MM.1S (cell line): ENCODE measurements around the gene DAB1.

Experiments used
- DNase-seq: peaks from one replicate; pipeline ENCODE4 v3.0.0-alpha.2; 2015
- H2AFZ ChIP-seq: fragments of 300-600 bp; sonication (generic); 2 replicates; pipeline ENCODE4 v1.6.0; 2016; ENCODE audit warnings: antibody characterized with exemption, low read length
- H3F3A ChIP-seq: fragments of 300-600 bp; sonication (generic); 2 replicates; pipeline ENCODE4 v1.6.1; 2016; ENCODE audit warnings: mild to moderate bottlenecking, antibody characterized with exemption, low read length, moderate library complexity, mixed read lengths; ENCODE audit not compliant: insufficient read depth
- H3K27ac ChIP-seq: fragments of 300-600 bp; sonication (generic); 2 replicates; pipeline ENCODE4 v1.5.1; 2016; ENCODE audit warnings: mild to moderate bottlenecking, low read length
- H3K27me3 ChIP-seq: fragments of 300-600 bp; sonication (generic); replicated peaks from 2 replicates; pipeline ENCODE4 v1.6.0; 2016; ENCODE audit warnings: low read length; ENCODE audit not compliant: insufficient read depth
- H3K36me3 ChIP-seq: fragments of 300-600 bp; sonication (generic); replicated peaks from 2 replicates; pipeline ENCODE4 v1.6.1; 2016; ENCODE audit warnings: mild to moderate bottlenecking, low read length, mixed read lengths; ENCODE audit not compliant: insufficient read depth
- H3K4me1 ChIP-seq: fragments of 300-600 bp; sonication (generic); 2 replicates; pipeline ENCODE4 v1.6.1; 2016; ENCODE audit warnings: low read length, mixed read lengths
- H3K4me2 ChIP-seq: fragments of 300-600 bp; sonication (generic); 2 replicates; pipeline ENCODE4 v1.6.0; 2016; ENCODE audit warnings: low read depth, low read length
- H3K4me3 ChIP-seq: fragments of 300-600 bp; sonication (generic); 2 replicates; pipeline ENCODE4 v1.5.1; 2016; ENCODE audit warnings: low read length, mixed read lengths
- H3K79me2 ChIP-seq: fragments of 300-600 bp; sonication (generic); 2 replicates; pipeline ENCODE4 v1.6.1; 2016; ENCODE audit warnings: mixed run types, low read length, mixed read lengths
- H3K9ac ChIP-seq: fragments of 300-600 bp; sonication (generic); 2 replicates; pipeline ENCODE4 v1.6.1; 2016; ENCODE audit warnings: low read length, mixed read lengths
- H3K9me2 ChIP-seq: fragments of 300-600 bp; sonication (generic); replicated peaks from 2 replicates; pipeline ENCODE4 v1.6.1; 2016; ENCODE audit warnings: mild to moderate bottlenecking, low read length, mixed read lengths; ENCODE audit not compliant: insufficient read depth
- H3K9me3 ChIP-seq: fragments of 300-600 bp; sonication (generic); replicated peaks from 2 replicates; pipeline ENCODE4 v1.6.1; 2016; ENCODE audit warnings: mild to moderate bottlenecking, low read length, mixed read lengths; ENCODE audit not compliant: insufficient read depth
- H4K20me1 ChIP-seq: fragments of 300-600 bp; sonication (generic); 2 replicates; pipeline ENCODE4 v1.6.1; 2016; ENCODE audit warnings: mild to moderate bottlenecking, low read length, moderate library complexity, mixed read lengths; ENCODE audit not compliant: insufficient read depth
- CTCF ChIP-seq: fragments of 300-600 bp; sonication (generic); IDR thresholded peaks from 2 replicates; pipeline ENCODE4 v1.5.1; 2016; ENCODE audit warnings: antibody characterized with exemption, low read length, mixed read lengths
- EZH2 ChIP-seq: fragments of 300-600 bp; sonication (generic); optimal IDR thresholded peaks from 2 replicates; pipeline ENCODE3; 2017; ENCODE audit warnings: low read depth, mild to moderate bottlenecking, antibody characterized with exemption, low read length, mixed read lengths
- EZH2phosphoT487 ChIP-seq: fragments of 300-600 bp; sonication (generic); IDR thresholded peaks from 2 replicates; pipeline ENCODE4 v1.6.1; 2018; ENCODE audit warnings: antibody characterized with exemption, low read length

DAB1 gene

GRCh38 chr1:57254022-57254421 lies 169.8 kb downstream of the DAB1 start:
- DNase-seq: no peak
- no peaks in the 10 kb centered on the region for H3K4me1 ChIP-seq
- no peak overlapping the region for H3K27ac ChIP-seq

GRCh38 chr1:57252597-57253294 lies 171.1 kb downstream of the DAB1 start:
- Histone ChIP-seq H3K9ac (no peak overlapping the region), H2AFZ (no peak overlapping the region), H3K27ac (no peak overlapping the region), H3F3A (no peaks in the 10 kb centered on the region), H3K4me3 (no peak overlapping the region), H3K9me3 (no peaks in the 10 kb centered on the region), H3K4me1 (no peaks in the 10 kb centered on the region), H4K20me1 (no peaks in the 10 kb centered on the region), H3K9me2 (no peaks in the 10 kb centered on the region), H3K36me3 (no peaks in the 10 kb centered on the region), H3K4me2 (no peak overlapping the region), H3K79me2 (no peaks in the 10 kb centered on the region), H3K27me3 (no peaks in the 10 kb centered on the region)
- DNase-seq: no peak
- TF ChIP-seq CTCF (no peak), EZH2 (no peak), EZH2phosphoT487 (no peak)

More at GRCh38 chr1:57254022-57254421, 169.8 kb downstream of the DAB1 start:
- no peak overlapping the region for H2AFZ ChIP-seq
- H3K4me2 ChIP-seq: no peak overlapping the region
- no peaks in the 10 kb centered on the region for H3K36me3 ChIP-seq
- H3K79me2 ChIP-seq: no peaks in the 10 kb centered on the region
- no peaks in the 10 kb centered on the region for H3K27me3 ChIP-seq
- TF ChIP-seq EZH2phosphoT487 (no peak), EZH2 (no peak), CTCF (no peak)
- no peak overlapping the region for H3K4me3 ChIP-seq
- H4K20me1 ChIP-seq: no peaks in the 10 kb centered on the region
- H3K9ac ChIP-seq: no peak overlapping the region
- no peaks in the 10 kb centered on the region for H3F3A ChIP-seq
- H3K9me2 ChIP-seq: no peaks in the 10 kb centered on the region
- H3K9me3 ChIP-seq: no peaks in the 10 kb centered on the region

GRCh38 chr1:57250021-57250420 lies 173.8 kb downstream of the DAB1 start:
- Histone ChIP-seq H3K4me1 (no peaks in the 10 kb centered on the region), H3K4me3 (no peak overlapping the region), H4K20me1 (no peaks in the 10 kb centered on the region), H3K9me2 (no peaks in the 10 kb centered on the region), H3K36me3 (no peaks in the 10 kb centered on the region), H3F3A (no peaks in the 10 kb centered on the region), H3K4me2 (no peak overlapping the region), H3K9me3 (no peaks in the 10 kb centered on the region), H2AFZ (no peak overlapping the region), H3K79me2 (no peaks in the 10 kb centered on the region), H3K27ac (no peak overlapping the region), H3K9ac (no peak overlapping the region), H3K27me3 (no peaks in the 10 kb centered on the region)
- DNase-seq: no peak
- TF ChIP-seq EZH2phosphoT487: no peak
- TF ChIP-seq CTCF: no peak
- no peak for TF ChIP-seq EZH2
